DND-41 (cell line): ENCODE results near the gene DDX18.

ENCODE experiments used
- EZH2 ChIP-seq: IDR thresholded peaks from 3 replicates; pipeline ENCODE4 v1.6.1; 2012; ENCODE audit warnings: borderline replicate concordance, low read depth, mild to moderate bottlenecking, moderate library complexity, low read length, inconsistent platforms; ENCODE audit not compliant: severe bottlenecking
- TF ChIP-seq, protein P1 (sequence below): IDR thresholded peaks from 2 replicates; pipeline ENCODE4 v1.5.1; 2012; ENCODE audit warnings: borderline replicate concordance, low read length, moderate library complexity, mild to moderate bottlenecking; ENCODE audit not compliant: poor library complexity, severe bottlenecking; ENCODE audit errors: extremely low read depth

DNA sequence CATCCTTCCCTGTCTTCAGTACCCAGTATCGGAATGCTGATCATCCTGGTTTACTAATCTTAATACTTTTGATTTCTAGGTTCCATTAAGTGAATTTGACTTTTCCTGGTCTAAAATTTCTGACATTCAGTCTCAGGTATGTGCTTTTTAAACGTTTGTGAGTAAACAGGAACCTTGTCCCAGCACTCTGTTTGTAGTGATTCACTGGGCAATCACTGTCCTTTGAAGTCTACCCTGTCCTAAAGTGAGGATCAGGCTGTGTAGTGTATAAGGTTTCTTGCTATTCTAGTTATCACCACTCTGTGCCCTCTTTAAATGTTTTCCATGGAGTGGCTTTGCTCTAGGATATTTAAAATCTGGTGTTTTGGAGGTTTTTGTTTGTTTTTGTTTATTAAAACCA, 14.4 kb downstream of the DDX18 start:
- TF ChIP-seq EZH2, result no peak
- TF ChIP-seq, protein P1, sequence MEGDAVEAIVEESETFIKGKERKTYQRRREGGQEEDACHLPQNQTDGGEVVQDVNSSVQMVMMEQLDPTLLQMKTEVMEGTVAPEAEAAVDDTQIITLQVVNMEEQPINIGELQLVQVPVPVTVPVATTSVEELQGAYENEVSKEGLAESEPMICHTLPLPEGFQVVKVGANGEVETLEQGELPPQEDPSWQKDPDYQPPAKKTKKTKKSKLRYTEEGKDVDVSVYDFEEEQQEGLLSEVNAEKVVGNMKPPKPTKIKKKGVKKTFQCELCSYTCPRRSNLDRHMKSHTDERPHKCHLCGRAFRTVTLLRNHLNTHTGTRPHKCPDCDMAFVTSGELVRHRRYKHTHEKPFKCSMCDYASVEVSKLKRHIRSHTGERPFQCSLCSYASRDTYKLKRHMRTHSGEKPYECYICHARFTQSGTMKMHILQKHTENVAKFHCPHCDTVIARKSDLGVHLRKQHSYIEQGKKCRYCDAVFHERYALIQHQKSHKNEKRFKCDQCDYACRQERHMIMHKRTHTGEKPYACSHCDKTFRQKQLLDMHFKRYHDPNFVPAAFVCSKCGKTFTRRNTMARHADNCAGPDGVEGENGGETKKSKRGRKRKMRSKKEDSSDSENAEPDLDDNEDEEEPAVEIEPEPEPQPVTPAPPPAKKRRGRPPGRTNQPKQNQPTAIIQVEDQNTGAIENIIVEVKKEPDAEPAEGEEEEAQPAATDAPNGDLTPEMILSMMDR, result no peak
